Calu3 (cell line): ENCODE data around the gene RIPPLY1. TPM values are rescaled to one million over a fixed set of nuclear protein-coding genes. Genes with fewer than 3 reads are reported as not detected.
A peak's percentile ranks its signal among the peaks of the same experiment; 100 is the strongest.

Source experiments
- BruUV-seq: library from RNA; stranded (reverse); fragments of 400-500 nt; replicated peaks from 2 replicates; lab custom pipeline; 2021; lab: Mats Ljungman, UMichigan
- CTCF ChIA-PET: fragments of 300-600 bp; sonication (Branson Sonifier 250); formaldehyde crosslinking; loops from one replicate; lab custom pipeline; 2022; ENCODE audit warnings: antibody characterized with exemption; lab: Charles Lee
- DNase-seq: peaks from one replicate; pipeline ENCODE4 v3.0.0; 2022
- H3K27ac Mint-ChIP-seq: one replicate; pipeline ENCODE4 v1.8.0; 2022; ENCODE audit warnings: mixed read lengths; ENCODE audit not compliant: unreplicated experiment
- H3K27me3 Mint-ChIP-seq: one replicate; pipeline ENCODE4 v1.8.0; 2022; ENCODE audit warnings: mixed read lengths; ENCODE audit not compliant: unreplicated experiment
- H3K36me3 Mint-ChIP-seq: one replicate; pipeline ENCODE4 v1.8.0; 2022; ENCODE audit warnings: mild to moderate bottlenecking, moderate library complexity, mixed read lengths; ENCODE audit not compliant: insufficient read depth, unreplicated experiment
- H3K4me1 Mint-ChIP-seq: one replicate; pipeline ENCODE4 v1.8.0; 2022; ENCODE audit warnings: mild to moderate bottlenecking, low read depth, mixed read lengths; ENCODE audit not compliant: unreplicated experiment
- H3K4me3 Mint-ChIP-seq: one replicate; pipeline ENCODE4 v1.8.0; 2022; ENCODE audit warnings: mild to moderate bottlenecking, low read depth, moderate library complexity, mixed read lengths; ENCODE audit not compliant: unreplicated experiment
- H3K9me3 Mint-ChIP-seq: one replicate; pipeline ENCODE4 v1.8.0; 2022; ENCODE audit warnings: low read depth, mixed read lengths; ENCODE audit not compliant: unreplicated experiment
- intact Hi-C: fragments of 100-400 bp; cut with micrococcal nuclease; formaldehyde crosslinking; loops from one replicate; pipeline ENCODE4 v1.10.0; 2022; ENCODE audit not compliant: unreplicated experiment
- total RNA-seq: library from RNA; stranded (reverse); gene quantifications from 2 replicates; pipeline ENCODE4 v1.2.3, GENCODE V29; 2022
- TF ChIP-seq, protein P1 (sequence below): fragments of 200-600 bp; IDR thresholded peaks from one replicate; pipeline ENCODE4 v1.8.0; 2022; ENCODE audit warnings: antibody characterized with exemption; ENCODE audit not compliant: unreplicated experiment

RIPPLY1 gene
- total RNA-seq, 1 experiment from 2014 or later: 0.31 TPM

DNA sequence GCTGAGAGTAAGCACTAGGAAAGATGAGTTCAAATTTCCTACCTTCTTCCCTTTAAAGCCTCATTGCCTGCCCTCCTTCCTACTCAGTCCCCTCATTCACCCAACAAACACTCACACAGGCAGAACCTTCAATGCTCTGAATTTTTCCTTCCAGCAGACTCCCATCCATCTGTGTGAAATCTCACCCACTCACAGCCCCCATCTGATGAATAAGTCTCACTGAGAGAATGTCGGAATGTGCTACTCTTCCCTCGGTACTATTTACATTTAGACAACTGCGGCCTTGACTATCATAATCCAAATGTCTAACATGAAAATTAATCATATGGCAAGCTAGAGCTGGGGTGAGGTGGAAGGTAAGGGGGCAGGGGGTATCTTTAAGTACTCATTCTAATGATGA lies 36.4 kb upstream of the RIPPLY1 start:
- DNase-seq: no peak
- TF ChIP-seq, protein P1, sequence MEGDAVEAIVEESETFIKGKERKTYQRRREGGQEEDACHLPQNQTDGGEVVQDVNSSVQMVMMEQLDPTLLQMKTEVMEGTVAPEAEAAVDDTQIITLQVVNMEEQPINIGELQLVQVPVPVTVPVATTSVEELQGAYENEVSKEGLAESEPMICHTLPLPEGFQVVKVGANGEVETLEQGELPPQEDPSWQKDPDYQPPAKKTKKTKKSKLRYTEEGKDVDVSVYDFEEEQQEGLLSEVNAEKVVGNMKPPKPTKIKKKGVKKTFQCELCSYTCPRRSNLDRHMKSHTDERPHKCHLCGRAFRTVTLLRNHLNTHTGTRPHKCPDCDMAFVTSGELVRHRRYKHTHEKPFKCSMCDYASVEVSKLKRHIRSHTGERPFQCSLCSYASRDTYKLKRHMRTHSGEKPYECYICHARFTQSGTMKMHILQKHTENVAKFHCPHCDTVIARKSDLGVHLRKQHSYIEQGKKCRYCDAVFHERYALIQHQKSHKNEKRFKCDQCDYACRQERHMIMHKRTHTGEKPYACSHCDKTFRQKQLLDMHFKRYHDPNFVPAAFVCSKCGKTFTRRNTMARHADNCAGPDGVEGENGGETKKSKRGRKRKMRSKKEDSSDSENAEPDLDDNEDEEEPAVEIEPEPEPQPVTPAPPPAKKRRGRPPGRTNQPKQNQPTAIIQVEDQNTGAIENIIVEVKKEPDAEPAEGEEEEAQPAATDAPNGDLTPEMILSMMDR: no peak
- CTCF ChIA-PET: no interaction called here
- Mint-ChIP-seq H3K36me3 (peaks cover 9% of the 10 kb centered on the region), H3K9me3 (no peaks in the 10 kb centered on the region), H3K27me3 (no peaks in the 10 kb centered on the region), H3K27ac (no peak overlapping the region), H3K4me3 (no peak overlapping the region), H3K4me1 (no peaks in the 10 kb centered on the region)
- intact Hi-C loops: no loop called here
- BruUV-seq: no TSS peak

DNA sequence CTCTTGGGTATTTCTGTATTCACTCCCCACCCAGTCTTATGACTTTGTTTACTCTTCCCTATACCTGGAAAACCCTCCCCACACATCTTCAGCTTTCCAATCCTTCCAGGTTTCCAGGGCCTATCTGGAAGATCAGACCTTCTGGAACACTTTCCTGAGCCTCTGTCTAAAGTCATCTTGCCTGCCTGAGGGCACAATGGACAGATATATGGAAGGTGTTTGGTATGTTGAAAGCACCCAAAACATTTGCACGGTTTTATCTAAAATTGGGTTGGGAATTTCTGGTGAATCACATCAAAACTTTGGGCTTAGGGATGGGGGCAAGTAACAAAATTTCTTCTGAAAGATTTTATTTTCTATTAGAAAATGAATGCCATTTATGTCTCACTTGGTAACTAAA lies 33.1 kb upstream of the RIPPLY1 start:
- TF ChIP-seq, protein P1: no peak
- CTCF ChIA-PET: no interaction called here
- Mint-ChIP-seq H3K4me3 (no peak overlapping the region), H3K36me3 (peaks cover 11% of the 10 kb centered on the region), H3K27ac (no peak overlapping the region), H3K27me3 (no peaks in the 10 kb centered on the region), H3K4me1 (peaks cover 23% of the 10 kb centered on the region), H3K9me3 (no peaks in the 10 kb centered on the region)
- DNase-seq: no peak
- intact Hi-C loops: no loop called here
- BruUV-seq: no TSS peak

DNA sequence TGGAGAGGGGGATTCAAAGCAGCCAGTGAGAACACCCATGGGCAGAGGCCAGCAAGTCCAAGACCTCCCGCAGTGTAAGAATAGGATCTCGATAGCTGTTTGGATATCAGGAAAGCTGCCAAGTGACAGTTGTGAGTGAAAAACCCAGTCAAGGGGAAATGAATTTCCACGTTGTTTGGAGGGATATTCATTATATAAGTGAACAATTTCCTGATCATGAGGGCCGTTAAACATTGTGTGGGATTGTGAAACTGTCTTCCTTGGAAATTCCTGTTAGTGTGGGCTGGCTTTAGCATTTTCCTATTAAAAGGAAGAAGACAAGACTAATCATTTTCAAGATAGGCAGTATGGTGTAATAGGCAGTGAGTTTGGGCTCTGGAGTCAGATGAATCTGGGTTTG lies 32.0 kb upstream of the RIPPLY1 start:
- Mint-ChIP-seq H3K36me3 (peaks cover 11% of the 10 kb centered on the region), H3K27ac (no peak overlapping the region), H3K4me1 (peaks cover 29% of the 10 kb centered on the region), H3K9me3 (no peaks in the 10 kb centered on the region), H3K27me3 (no peaks in the 10 kb centered on the region), H3K4me3 (no peak overlapping the region)
- no peak for DNase-seq
- intact Hi-C loops: no loop called here
- CTCF ChIA-PET: no interaction called here
- TF ChIP-seq, protein P1: no peak
- no TSS peak for BruUV-seq

DNA sequence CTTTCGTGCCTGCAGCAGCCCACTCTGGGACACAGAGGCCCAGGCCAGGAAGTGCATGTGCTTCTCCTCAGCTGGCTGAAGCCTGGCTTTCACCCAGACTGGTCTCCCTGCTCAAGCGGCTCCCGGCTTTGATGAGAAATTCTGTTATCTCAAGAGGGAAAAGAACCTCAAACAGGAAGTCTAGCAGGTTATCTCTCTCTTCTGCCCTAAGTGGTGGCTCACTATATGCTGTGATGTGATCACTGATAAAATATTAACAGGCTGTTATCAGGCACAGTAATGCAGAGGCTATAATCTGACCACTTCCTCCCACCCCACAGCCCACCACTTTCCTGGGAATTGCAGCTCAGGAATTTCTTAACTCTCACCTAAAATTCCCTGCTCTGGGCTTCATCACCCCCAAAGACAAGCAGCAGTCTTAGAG lies 30.4 kb upstream of the RIPPLY1 start:
- Mint-ChIP-seq H3K4me1 (peaks cover 41% of the 10 kb centered on the region), H3K36me3 (peaks cover 15% of the 10 kb centered on the region), H3K27me3 (no peaks in the 10 kb centered on the region), H3K27ac (peak overlapping the region; percentile 88), H3K9me3 (no peaks in the 10 kb centered on the region), H3K4me3 (no peak overlapping the region)
- intact Hi-C loops: loop anchor here (2.0 kb wide), 3 partner anchors 15 to 39 kb away; no protein-coding TSS in a partner anchor
- TF ChIP-seq, protein P1: no peak
- BruUV-seq: no TSS peak
- DNase-seq: peak; percentile 36
- CTCF ChIA-PET: interaction anchor here (1.0 to 1.8 kb wide), 2 partner anchors 26 to 35 kb away, joined by 3 to 4 read pairs; no protein-coding TSS in a partner anchor
